Thyroid gland (tissue), 4 donors: ENCODE results near the gene RTN4RL1. TPM values are rescaled to one million over a fixed set of nuclear protein-coding genes. Genes with fewer than 3 reads are reported as not detected.
A peak's percentile ranks its signal among the peaks of the same experiment; 100 is the strongest.

ENCODE experiments used
- DNase-seq, 2 donors: peaks; one replicate each; pipeline ENCODE4 v3.0.0-alpha.2; 2019
- H3K27ac ChIP-seq, 3 donors: fragments of 200-600 bp; sonication (generic); 1 replicate in 2 of 3; 2 replicates in 1 of 3; pipeline ENCODE4 v1.5.1; 2016 to 2019; ENCODE audit warnings: mild to moderate bottlenecking in 1 of 3, moderate library complexity in 1 of 3
- H3K27me3 ChIP-seq: fragments of 200-600 bp; sonication (generic); one replicate; pipeline ENCODE4 v1.5.1; 2019
- H3K36me3 ChIP-seq, 2 donors: fragments of 200-600 bp; sonication (generic); one replicate each; pipeline ENCODE4 v1.5.1; 2016 to 2019
- H3K4me1 ChIP-seq, 2 donors: fragments of 200-600 bp; sonication (generic); one replicate each; pipeline ENCODE4 v1.5.1; 2017 to 2019
- H3K4me3 ChIP-seq, 3 donors: fragments of 200-600 bp; sonication (generic); replicated peaks in 1 of 3; 1 replicate in 2 of 3; 2 replicates in 1 of 3; pipeline ENCODE4 v1.5.1; 2016; ENCODE audit warnings: mild to moderate bottlenecking in 1 of 3
- H3K9me3 ChIP-seq: fragments of 200-600 bp; sonication (generic); one replicate; pipeline ENCODE4 v1.5.1; 2017
- POLR2A ChIP-seq, 2 donors: fragments of 450-650 bp; IDR thresholded peaks; one replicate each; pipeline ENCODE4 v1.6.1; 2017; ENCODE audit warnings: antibody characterized with exemption in 2 of 2, mild to moderate bottlenecking in 2 of 2, moderate library complexity in 1 of 2
- WGBS, 2 donors: methylation state at CpG; one replicate each; pipeline ENCODE4 v1.1.5; 2017; 5-methylcytosine and 5-hydroxymethylcytosine counted together
- intact Hi-C: fragments of 100-400 bp; cut with DNase I; formaldehyde crosslinking; loops from one replicate; pipeline ENCODE4 v1.15.1; 2023
- total RNA-seq, 4 donors: library from RNA; depleted of rRNA; stranded (reverse); fragments of >200 nt; gene quantifications; one replicate each; pipeline ENCODE4 v1.2.3, GENCODE V29; 2016
- TF ChIP-seq, protein P1 (sequence below), 6 experiments: fragments of 200-600 bp in 3 of 6; fragments of 450-650 bp in 3 of 6; sonication (generic) in 3 of 6; IDR thresholded peaks; one replicate each; pipeline ENCODE4 v1.5.1; 2016 to 2019; ENCODE audit warnings: antibody characterized with exemption in 6 of 6, mild to moderate bottlenecking in 2 of 6, inconsistent platforms in 1 of 6, moderate library complexity in 1 of 6

The RTN4RL1 gene
- total RNA-seq, 4 donors from 2014 or later, result 1.6 to 4.9 (median 2.5) TPM

GRCh38 chr17:2050300-2051060 is 25.3 kb upstream of the RTN4RL1 start:
- DNase-seq, result peak; percentile 61 to 66
- intact Hi-C loops, result no loop called here
- peaks cover 26 to 44% of the 10 kb centered on the region in 2 donors for H3K4me1 ChIP-seq

DNA sequence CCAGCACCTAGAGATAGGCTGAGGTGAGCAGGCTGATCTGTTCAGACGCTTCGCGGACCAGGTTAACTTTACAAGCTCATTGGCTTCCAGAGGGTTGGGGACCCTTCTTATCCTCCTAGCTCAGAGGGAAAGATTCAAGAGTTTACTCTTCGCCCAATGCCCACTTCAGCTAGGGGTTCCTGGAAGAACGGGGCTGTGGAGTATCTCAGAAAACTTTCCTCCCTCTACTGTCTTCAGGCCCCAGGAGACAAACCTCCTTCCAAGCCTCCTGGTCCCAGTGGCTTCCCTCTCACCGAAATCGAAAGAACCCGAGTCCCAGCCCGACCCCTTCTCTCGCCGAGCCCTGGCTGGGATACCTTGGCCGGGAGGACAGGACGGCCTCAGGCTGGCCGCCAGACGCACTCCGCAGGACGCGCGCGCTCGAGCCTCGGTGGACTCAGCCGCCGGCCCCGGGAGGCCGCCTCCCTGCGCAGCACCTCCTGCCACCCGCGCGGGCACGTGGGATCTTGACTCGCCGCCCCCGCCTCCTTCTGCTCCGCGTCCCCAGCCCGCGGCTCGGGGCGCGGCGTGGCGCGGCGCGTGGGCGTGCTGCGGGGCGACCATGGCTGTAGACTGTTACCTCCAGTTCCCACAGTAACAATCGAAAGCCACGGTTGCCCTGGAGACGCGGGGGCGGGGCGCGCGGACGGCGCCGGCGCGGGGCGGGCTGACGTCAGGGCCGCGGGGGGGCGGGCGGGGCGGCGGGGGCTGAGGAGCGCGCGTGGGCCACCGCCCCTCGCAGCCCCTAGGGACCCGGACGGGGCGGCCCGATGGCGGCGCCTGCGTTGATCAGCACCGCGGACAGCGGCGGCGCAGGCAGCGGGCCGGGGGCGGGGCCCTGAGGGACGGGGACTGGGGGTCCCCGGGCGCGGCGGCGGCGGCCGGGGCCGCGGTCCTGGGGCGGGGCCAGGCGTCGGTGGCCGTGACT is 24.5 kb upstream of the RTN4RL1 start:
- H3K9me3 ChIP-seq, result no peaks in the 10 kb centered on the region
- peak; percentile 84 for DNase-seq
- intact Hi-C loops, result no loop called here
- 4 to 25% methylated on average over 6 to 26 of the region's 104 CpGs for WGBS, 2 donors
- peak overlapping the region; percentile 50 to 70 (median 56) for H3K4me3 ChIP-seq
- peaks cover 26 to 36% of the 10 kb centered on the region in 2 donors for H3K4me1 ChIP-seq
- no peak for TF ChIP-seq POLR2A (IDR thresholded peaks at IDR 0.05)
- TF ChIP-seq, protein P1, sequence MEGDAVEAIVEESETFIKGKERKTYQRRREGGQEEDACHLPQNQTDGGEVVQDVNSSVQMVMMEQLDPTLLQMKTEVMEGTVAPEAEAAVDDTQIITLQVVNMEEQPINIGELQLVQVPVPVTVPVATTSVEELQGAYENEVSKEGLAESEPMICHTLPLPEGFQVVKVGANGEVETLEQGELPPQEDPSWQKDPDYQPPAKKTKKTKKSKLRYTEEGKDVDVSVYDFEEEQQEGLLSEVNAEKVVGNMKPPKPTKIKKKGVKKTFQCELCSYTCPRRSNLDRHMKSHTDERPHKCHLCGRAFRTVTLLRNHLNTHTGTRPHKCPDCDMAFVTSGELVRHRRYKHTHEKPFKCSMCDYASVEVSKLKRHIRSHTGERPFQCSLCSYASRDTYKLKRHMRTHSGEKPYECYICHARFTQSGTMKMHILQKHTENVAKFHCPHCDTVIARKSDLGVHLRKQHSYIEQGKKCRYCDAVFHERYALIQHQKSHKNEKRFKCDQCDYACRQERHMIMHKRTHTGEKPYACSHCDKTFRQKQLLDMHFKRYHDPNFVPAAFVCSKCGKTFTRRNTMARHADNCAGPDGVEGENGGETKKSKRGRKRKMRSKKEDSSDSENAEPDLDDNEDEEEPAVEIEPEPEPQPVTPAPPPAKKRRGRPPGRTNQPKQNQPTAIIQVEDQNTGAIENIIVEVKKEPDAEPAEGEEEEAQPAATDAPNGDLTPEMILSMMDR (IDR thresholded peaks at IDR 0.05), result no peak
- H3K27ac ChIP-seq, result no peak overlapping the region
- H3K36me3 ChIP-seq, result no peaks in the 10 kb centered on the region
- no peaks in the 10 kb centered on the region for H3K27me3 ChIP-seq

More at GRCh38 chr17:2050300-2051060, 25.3 kb upstream of the RTN4RL1 start:
- Histone ChIP-seq H3K27ac (no peak overlapping the region), H3K9me3 (no peaks in the 10 kb centered on the region), H3K4me3 (peak overlapping the region in 1 of 3 donors; percentile 37), H3K36me3 (no peaks in the 10 kb centered on the region), H3K27me3 (no peaks in the 10 kb centered on the region)
- TF ChIP-seq POLR2A (IDR thresholded peaks at IDR 0.05), result no peak
- 0% methylated on average over 4 of the region's 88 CpGs; no CpG with 5 or more reads in 1 of the 2 donors for WGBS, 2 donors

DNA sequence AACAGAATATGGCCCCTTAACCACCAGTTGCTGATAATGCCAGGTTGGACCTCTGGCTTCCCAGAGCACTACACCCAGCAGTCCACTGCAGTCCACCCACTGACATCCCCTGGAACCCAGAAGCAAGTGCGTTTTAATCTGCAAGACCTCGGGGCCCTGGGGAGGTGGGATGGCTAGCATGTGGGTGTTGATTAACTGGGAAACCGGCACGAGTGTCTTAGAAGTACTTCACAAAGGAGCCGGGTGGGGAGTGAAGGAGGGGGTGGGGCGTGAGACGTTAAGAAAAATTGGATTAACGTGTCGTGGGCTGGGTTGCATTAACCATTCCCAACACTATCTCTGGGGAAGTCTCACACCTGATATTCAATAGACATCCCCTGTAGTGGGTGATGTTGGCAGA is 23.7 kb upstream of the RTN4RL1 start:
- TF ChIP-seq POLR2A (IDR thresholded peaks at IDR 0.05), result no peak
- TF ChIP-seq, protein P1 (IDR thresholded peaks at IDR 0.05), result no peak
- Histone ChIP-seq H3K4me1 (peaks cover 22 to 29% of the 10 kb centered on the region in 2 donors), H3K4me3 (peak overlapping the region in 1 of 3 donors; percentile 70), H3K27me3 (no peaks in the 10 kb centered on the region), H3K9me3 (no peaks in the 10 kb centered on the region), H3K27ac (no peak overlapping the region), H3K36me3 (peaks cover 0 to 5% of the 10 kb centered on the region in 2 donors)
- 7 to 17% methylated on average over 9 of the region's 9 CpGs for WGBS, 2 donors
- intact Hi-C loops, result no loop called here
- no peak for DNase-seq

DNA sequence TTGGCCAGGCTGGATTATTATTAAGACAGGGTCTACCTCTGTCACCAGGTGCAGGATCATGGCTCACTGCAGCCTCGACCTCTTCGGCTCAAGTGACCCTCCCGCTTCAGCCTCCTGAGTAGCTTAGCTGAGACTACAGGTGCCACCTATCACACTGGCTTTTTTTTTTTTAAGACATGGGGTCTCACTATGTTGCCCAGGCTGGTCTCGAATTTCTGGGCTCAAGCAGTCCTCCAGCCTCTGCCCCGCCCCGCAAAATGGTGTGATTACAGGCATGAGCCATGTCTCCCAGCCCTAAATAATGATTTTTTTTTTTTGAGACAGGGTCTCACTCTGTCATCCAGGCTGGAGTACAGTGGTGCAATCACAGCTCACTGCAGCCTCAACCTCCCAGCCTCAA is 22.5 kb upstream of the RTN4RL1 start:
- intact Hi-C loops, result no loop called here
- Histone ChIP-seq H3K36me3 (peaks cover 0 to 12% of the 10 kb centered on the region in 2 donors), H3K4me3 (no peak overlapping the region), H3K27ac (no peak overlapping the region), H3K9me3 (no peaks in the 10 kb centered on the region), H3K4me1 (peaks cover 21 to 33% of the 10 kb centered on the region in 2 donors), H3K27me3 (no peaks in the 10 kb centered on the region)
- TF ChIP-seq POLR2A (IDR thresholded peaks at IDR 0.05), result no peak
- TF ChIP-seq, protein P1 (IDR thresholded peaks at IDR 0.05), result no peak
- no peak for DNase-seq
- 92 to 93% methylated on average over 6 of the region's 6 CpGs for WGBS, 2 donors

- Histone ChIP-seq H3K36me3 (peaks cover 0 to 12% of the 10 kb centered on the region in 2 donors), H3K4me1 (peaks cover 23 to 31% of the 10 kb centered on the region in 2 donors), H3K27ac (no peak overlapping the region), H3K9me3 (no peaks in the 10 kb centered on the region), H3K4me3 (no peak overlapping the region), H3K27me3 (no peaks in the 10 kb centered on the region)
- no peak for DNase-seq
- intact Hi-C loops, result loop anchor here (5.0 kb wide), 1 partner anchor 322 kb away; the partner anchor contains the start of gene WDR81
- 94 to 98% methylated on average over 5 of the region's 5 CpGs for WGBS, 2 donors
- TF ChIP-seq, protein P1 (IDR thresholded peaks at IDR 0.05), result no peak
- TF ChIP-seq POLR2A (IDR thresholded peaks at IDR 0.05), result no peak
Observed at GRCh38 chr17:2044263-2044894, 19.2 kb upstream of the RTN4RL1 start.
